Liver (tissue), 3 donors: Measurements from ENCODE around the gene ARHGEF12.

Source experiments
- CTCF ChIP-seq: fragments of 150-350 bp; IDR thresholded peaks from 2 replicates; pipeline ENCODE4 v1.5.1; 2017; ENCODE audit warnings: improper control_type of control experiment, low read depth, low read length; ENCODE audit not compliant: missing input control
- EGR1 ChIP-seq, 2 donors: IDR thresholded peaks; 2 replicates each; pipeline ENCODE4 v1.6.1; 2016 to 2018; ENCODE audit warnings: antibody characterized with exemption in 2 of 2, low read depth in 2 of 2
- GABPA ChIP-seq, 2 donors: IDR thresholded peaks in 1 of 2; conservative IDR thresholded peaks in 1 of 2; 2 replicates each; pipeline ENCODE4 v1.6.1; 2016; ENCODE audit warnings: antibody characterized with exemption in 2 of 2, mild to moderate bottlenecking in 1 of 2, moderate library complexity in 1 of 2
- HNF4G ChIP-seq: IDR thresholded peaks from 2 replicates; pipeline ENCODE4 v1.6.1; 2016; ENCODE audit warnings: antibody characterized with exemption
- JUND ChIP-seq, 2 donors: IDR thresholded peaks; 2 replicates each; pipeline ENCODE4 v1.6.1; 2016; ENCODE audit warnings: antibody characterized with exemption in 2 of 2
- REST ChIP-seq: IDR thresholded peaks from 2 replicates; pipeline ENCODE4 v1.6.1; 2016; ENCODE audit warnings: antibody characterized with exemption, mild to moderate bottlenecking
- RXRA ChIP-seq, 2 donors: IDR thresholded peaks; 2 replicates each; pipeline ENCODE4 v1.6.1; 2017 to 2018; ENCODE audit warnings: antibody characterized with exemption in 2 of 2, mild to moderate bottlenecking in 1 of 2
- TAF1 ChIP-seq: conservative IDR thresholded peaks from 2 replicates; pipeline ENCODE4 v1.6.1; 2016; ENCODE audit warnings: antibody characterized with exemption, mild to moderate bottlenecking
- TF ChIP-seq, protein P1 (sequence below): IDR thresholded peaks from 2 replicates; pipeline ENCODE4 v1.6.1; 2016; ENCODE audit warnings: antibody characterized with exemption
- donor health status: healthy.
- donor health status: healthy.

GRCh38 chr11:120486138-120486537 is 149.9 kb downstream of the ARHGEF12 start:
- no peak for TF ChIP-seq CTCF
- TF ChIP-seq, protein P1, sequence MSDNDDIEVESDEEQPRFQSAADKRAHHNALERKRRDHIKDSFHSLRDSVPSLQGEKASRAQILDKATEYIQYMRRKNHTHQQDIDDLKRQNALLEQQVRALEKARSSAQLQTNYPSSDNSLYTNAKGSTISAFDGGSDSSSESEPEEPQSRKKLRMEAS: no peak
- no peak for TF ChIP-seq HNF4G
- no peak for TF ChIP-seq RXRA (IDR thresholded peaks at IDR 0.05)
- TF ChIP-seq TAF1: no peak
- no peak for TF ChIP-seq GABPA (IDR thresholded peaks at IDR 0.05 in 1 of 2, conservative IDR thresholded peaks at IDR 0.05 in 1 of 2)
- no peak for TF ChIP-seq JUND (IDR thresholded peaks at IDR 0.05)
- no peak for TF ChIP-seq EGR1 (IDR thresholded peaks at IDR 0.05; ENCODE audit: low read depth in 2 of 2)
- no peak for TF ChIP-seq REST
